Loucy (cell line): ENCODE results near the gene LRRC63.

Source experiments
- CTCF ChIP-seq: fragments of 200-600 bp; sonication (generic); conservative IDR thresholded peaks from 2 replicates; pipeline ENCODE4 v1.5.1; 2014; ENCODE audit warnings: mild to moderate bottlenecking, antibody characterized with exemption, low read length
- EZH2phosphoT487 ChIP-seq: fragments of 200-600 bp; IDR thresholded peaks from 2 replicates; pipeline ENCODE4 v1.6.1; 2018; ENCODE audit warnings: antibody characterized with exemption, mild to moderate bottlenecking, moderate library complexity, borderline replicate concordance

- TF ChIP-seq CTCF (no peak), EZH2phosphoT487 (no peak)
These were observed 23.6 kb downstream of the LRRC63 start for GRCh38 chr13:46235286-46235685.
